ENCODE measurements around the gene TCF25.

Gene TCF25

GRCh38 chr16:89905511-89906139 lies 32.2 kb downstream of the TCF25 start:
- no peak for TF ChIP-seq CTCF (IDR thresholded peaks at IDR 0.05; ENCODE audit: low read depth, low read length)
- H3K4me3 ChIP-seq (replicated peaks in 1 of 2; ENCODE audit: low read depth in 2 of 2, low read length in 2 of 2): no peak overlapping the region
- DNase-seq (ENCODE audit: low read depth in 2 of 2): peak in 1 of 2 donors; percentile 40

- H3K4me3 ChIP-seq (replicated peaks in 1 of 2; ENCODE audit: low read depth in 2 of 2, low read length in 2 of 2): no peak overlapping the region
- no peak for TF ChIP-seq CTCF (IDR thresholded peaks at IDR 0.05; ENCODE audit: low read depth, low read length)
- DNase-seq (ENCODE audit: low read depth in 2 of 2): no peak
Observed at GRCh38 chr16:89906140-89907025, 33.0 kb downstream of the TCF25 start.

- no peak for TF ChIP-seq CTCF (IDR thresholded peaks at IDR 0.05; ENCODE audit: low read depth, low read length)
- H3K4me3 ChIP-seq (replicated peaks in 1 of 2; ENCODE audit: low read depth in 2 of 2, low read length in 2 of 2): no peak overlapping the region
- no peak for DNase-seq (ENCODE audit: low read depth in 2 of 2)
Observed at GRCh38 chr16:89907055-89907814, 33.8 kb downstream of the TCF25 start.

GRCh38 chr16:89908236-89908635 lies 34.8 kb downstream of the TCF25 start:
- H3K4me3 ChIP-seq (replicated peaks in 1 of 2; ENCODE audit: low read depth in 2 of 2, low read length in 2 of 2): no peak overlapping the region
- DNase-seq (ENCODE audit: low read depth in 2 of 2): no peak
- no peak for TF ChIP-seq CTCF (IDR thresholded peaks at IDR 0.05; ENCODE audit: low read depth, low read length)

DNA sequence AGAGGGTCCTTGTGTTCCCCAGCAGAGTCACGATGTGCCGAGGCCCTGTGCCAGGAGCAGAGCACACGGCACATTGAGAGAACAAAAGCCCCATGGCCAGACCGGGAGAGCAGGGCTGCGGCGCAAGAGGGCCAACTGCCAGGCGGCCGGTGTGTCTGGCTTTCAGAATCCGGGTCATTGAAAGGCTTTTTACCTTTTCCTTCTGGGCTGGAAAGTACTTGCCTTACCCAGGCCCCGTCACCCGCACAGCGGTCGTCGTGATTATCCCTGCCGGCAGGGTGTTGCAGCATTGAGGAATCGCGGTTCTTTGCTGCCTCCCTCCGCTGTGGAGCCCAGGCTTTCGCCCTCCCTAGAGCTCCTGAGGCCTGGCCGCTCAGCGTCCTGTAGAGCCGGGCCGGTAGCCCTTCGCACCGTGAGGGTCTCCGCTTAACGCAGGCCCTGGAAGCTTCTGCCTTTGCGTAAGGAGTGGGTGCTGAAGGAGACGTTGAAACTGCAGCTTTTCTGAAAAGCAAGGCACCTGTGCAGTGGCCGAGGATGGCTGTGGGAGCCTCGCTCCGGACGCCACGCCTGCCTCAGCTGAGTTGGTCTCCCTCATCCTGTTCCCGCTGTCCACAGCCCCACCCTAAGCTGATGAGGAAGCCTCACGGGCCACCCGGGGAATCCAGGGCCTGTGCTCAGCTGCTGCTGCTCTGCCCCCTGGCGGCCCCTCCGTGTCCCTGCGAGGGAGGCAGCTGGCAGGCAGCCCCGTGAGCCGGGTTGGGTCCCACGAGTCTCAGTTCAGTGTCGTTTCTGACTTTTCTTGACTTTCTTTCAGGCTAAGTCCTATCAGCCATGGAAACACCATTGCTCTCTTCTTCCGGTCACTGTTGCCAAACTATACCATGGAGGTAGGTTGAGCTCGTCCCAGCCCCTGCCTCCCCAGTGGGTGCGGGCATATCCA lies 36.7 kb downstream of the TCF25 start:
- H3K4me3 ChIP-seq (replicated peaks in 1 of 2; ENCODE audit: low read depth in 2 of 2, low read length in 2 of 2): no peak overlapping the region
- peak; percentile 98 for TF ChIP-seq CTCF (IDR thresholded peaks at IDR 0.05; ENCODE audit: low read depth, low read length)
- peak; percentile 82 to 87 for DNase-seq (ENCODE audit: low read depth in 2 of 2)
